Muscle layer of colon (tissue), 2 donors: ENCODE results near the gene PCSK6.
A peak's percentile ranks its signal among the peaks of the same experiment; 100 is the strongest.
"Not testable (repeated sequence)": the region's sequence is repeated elsewhere in the genome, so short reads cannot be mapped to it uniquely, and the experiment has no call there.

Experiments used
- H3K27ac ChIP-seq: one replicate; pipeline ENCODE4 v1.7.0; 2013; ENCODE audit warnings: low read depth, mild to moderate bottlenecking, low read length, moderate library complexity
- H3K27me3 ChIP-seq, 2 donors: one replicate each; pipeline ENCODE4 v1.7.0; 2013; ENCODE audit warnings: low read length in 2 of 2, mild to moderate bottlenecking in 2 of 2; ENCODE audit not compliant: insufficient read depth in 2 of 2, control insufficient read depth in 1 of 2
- H3K36me3 ChIP-seq: one replicate; pipeline ENCODE4 v1.7.0; 2013; ENCODE audit warnings: mild to moderate bottlenecking, low read length; ENCODE audit not compliant: insufficient read depth
- H3K4me1 ChIP-seq: one replicate; pipeline ENCODE4 v1.7.0; 2013; ENCODE audit warnings: mild to moderate bottlenecking, low read length; ENCODE audit not compliant: insufficient read depth
- H3K4me3 ChIP-seq, 2 donors: one replicate each; pipeline ENCODE4 v1.7.0; 2013; ENCODE audit warnings: low read length in 2 of 2, low read depth in 1 of 2, mild to moderate bottlenecking in 1 of 2, moderate library complexity in 1 of 2
- H3K9ac ChIP-seq: one replicate; pipeline ENCODE4 v1.7.0; 2013; ENCODE audit warnings: low read length
- H3K9me3 ChIP-seq: one replicate; pipeline ENCODE4 v1.7.0; 2013; ENCODE audit warnings: mild to moderate bottlenecking, low read length
- donor health status: abdominal sarcoma.
- donor health status: Adenocarcinoma of cecum.

The PCSK6 gene

DNA sequence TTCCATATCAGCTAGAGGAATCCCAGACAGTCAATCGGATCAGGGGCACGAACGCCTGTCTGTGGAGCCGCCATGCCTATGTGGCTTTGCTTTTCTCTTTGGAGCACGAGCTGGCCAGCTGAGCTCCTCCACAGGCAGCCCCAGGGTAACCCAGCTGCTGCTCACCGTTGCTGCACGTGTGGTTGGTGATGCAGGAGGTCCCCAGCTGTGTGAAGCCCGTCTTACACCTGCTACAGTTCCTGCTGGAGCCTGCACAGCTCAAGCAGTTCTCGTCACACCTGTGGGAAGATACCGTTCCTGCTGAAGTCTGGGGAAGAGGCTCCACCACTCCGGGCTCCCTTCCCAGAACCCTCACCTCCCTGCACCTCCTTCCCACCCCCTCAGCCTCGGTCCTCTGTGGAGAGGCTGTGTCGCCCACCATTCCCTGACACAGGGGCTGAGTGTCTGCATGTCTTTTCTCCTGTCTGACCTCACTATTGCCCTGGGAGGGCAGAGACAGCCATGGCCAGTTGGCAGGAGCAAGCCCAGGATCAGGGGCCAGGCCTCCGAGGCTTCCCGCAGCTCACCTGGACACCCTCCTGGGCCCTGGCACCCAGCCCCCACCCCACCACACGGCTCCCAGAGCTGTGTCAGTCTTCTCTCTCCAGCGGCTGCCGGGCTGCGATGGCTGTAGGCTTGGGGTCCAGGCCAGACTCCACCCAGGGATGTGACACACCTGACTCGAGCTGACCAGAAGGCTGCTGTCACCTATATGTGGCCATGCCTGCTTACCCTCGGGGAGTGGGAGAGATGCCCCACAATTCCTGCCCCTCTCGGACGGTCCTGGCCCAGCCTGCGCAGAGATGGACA lies 182.2 kb downstream of the PCSK6 start:
- H3K4me1 ChIP-seq: no peaks in the 10 kb centered on the region
- no peak overlapping the region for H3K27ac ChIP-seq
- no peaks in the 10 kb centered on the region for H3K9me3 ChIP-seq
- H3K4me3 ChIP-seq: no peak overlapping the region
- H3K36me3 ChIP-seq: no peaks in the 10 kb centered on the region
- H3K9ac ChIP-seq: no peak overlapping the region
- no peaks in the 10 kb centered on the region for H3K27me3 ChIP-seq

GRCh38 chr15:101306341-101307047 lies 183.0 kb downstream of the PCSK6 start:
- H3K27ac ChIP-seq: no peak overlapping the region
- no peaks in the 10 kb centered on the region for H3K27me3 ChIP-seq
- no peaks in the 10 kb centered on the region for H3K36me3 ChIP-seq
- H3K4me3 ChIP-seq: no peak overlapping the region
- H3K4me1 ChIP-seq: no peaks in the 10 kb centered on the region
- no peak overlapping the region for H3K9ac ChIP-seq
- no peaks in the 10 kb centered on the region for H3K9me3 ChIP-seq

DNA sequence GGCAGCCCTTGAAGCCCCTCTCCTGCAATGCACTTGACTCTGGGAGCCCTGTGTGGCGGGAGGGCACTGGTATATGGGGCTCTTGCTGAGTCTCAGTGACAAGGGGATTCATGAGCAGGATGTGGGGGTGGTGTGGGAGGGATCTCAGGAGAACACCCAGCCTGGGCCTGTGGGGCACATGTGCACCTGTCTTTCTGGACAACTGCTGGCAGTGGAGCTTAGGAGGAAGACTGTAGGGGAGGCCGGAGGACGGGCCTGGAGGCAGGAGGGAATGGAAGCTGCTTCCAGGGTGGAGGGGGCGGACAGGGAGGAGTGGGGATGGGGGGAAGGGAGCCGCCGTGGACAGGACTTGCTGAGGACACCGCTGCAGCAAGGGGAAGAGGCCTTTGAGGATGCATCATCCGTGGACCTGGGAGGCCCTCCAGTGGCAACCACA lies 183.7 kb downstream of the PCSK6 start:
- Histone ChIP-seq H3K4me1 (no peaks in the 10 kb centered on the region), H3K36me3 (no peaks in the 10 kb centered on the region), H3K27me3 (no peaks in the 10 kb centered on the region), H3K9me3 (no peaks in the 10 kb centered on the region), H3K27ac (no peak overlapping the region), H3K4me3 (no peak overlapping the region), H3K9ac (no peak overlapping the region)

- Histone ChIP-seq H3K4me1 (no peaks in the 10 kb centered on the region), H3K4me3 (no peak overlapping the region), H3K27me3 (no peaks in the 10 kb centered on the region), H3K9me3 (no peaks in the 10 kb centered on the region), H3K9ac (no peak overlapping the region), H3K36me3 (no peaks in the 10 kb centered on the region), H3K27ac (no peak overlapping the region)
Observed at GRCh38 chr15:101303408-101303807, 186.1 kb downstream of the PCSK6 start.

GRCh38 chr15:101296418-101297405 lies 192.8 kb downstream of the PCSK6 start:
- peak overlapping the region in 1 of 2 donors; percentile 89 for H3K4me3 ChIP-seq
- H3K9ac ChIP-seq: no peak overlapping the region
- H3K27ac ChIP-seq: no peak overlapping the region

DNA sequence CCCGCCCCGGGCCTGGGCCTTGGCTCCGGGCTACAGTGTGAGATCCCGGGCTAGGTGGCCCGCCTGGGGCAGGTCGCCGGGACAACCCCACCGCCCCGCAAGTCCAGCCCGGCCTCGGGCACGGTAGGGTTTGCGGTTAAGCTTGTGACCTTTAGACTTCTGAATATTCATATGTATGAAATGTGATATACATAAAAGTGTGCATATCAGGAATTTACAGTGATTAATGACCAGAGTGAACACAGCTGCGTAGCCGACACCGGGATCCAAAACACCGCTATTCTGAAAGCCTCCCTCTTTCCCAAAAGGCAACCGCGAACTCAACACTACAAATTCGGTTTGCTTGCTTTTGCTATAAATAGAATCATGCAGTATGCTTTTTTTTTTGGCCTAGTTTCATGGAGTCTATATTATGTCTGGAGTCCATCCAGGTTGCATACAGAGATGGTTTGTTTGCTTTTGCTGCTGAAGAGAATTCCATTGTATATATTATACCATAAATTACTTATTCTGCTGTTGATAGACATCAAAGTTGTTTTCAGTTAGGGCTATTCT lies 193.8 kb downstream of the PCSK6 start:
- Histone ChIP-seq H3K27ac (peak overlapping the region; percentile 92), H3K4me1 (peaks cover 26% of the 10 kb centered on the region), H3K9ac (peak overlapping the region; percentile 50)

More at GRCh38 chr15:101296418-101297405, 192.8 kb downstream of the PCSK6 start:
- no peaks in the 10 kb centered on the region for H3K36me3 ChIP-seq
- H3K4me1 ChIP-seq: peaks cover 26% of the 10 kb centered on the region
- H3K27me3 ChIP-seq: no peaks in the 10 kb centered on the region
- no peaks in the 10 kb centered on the region for H3K9me3 ChIP-seq

DNA sequence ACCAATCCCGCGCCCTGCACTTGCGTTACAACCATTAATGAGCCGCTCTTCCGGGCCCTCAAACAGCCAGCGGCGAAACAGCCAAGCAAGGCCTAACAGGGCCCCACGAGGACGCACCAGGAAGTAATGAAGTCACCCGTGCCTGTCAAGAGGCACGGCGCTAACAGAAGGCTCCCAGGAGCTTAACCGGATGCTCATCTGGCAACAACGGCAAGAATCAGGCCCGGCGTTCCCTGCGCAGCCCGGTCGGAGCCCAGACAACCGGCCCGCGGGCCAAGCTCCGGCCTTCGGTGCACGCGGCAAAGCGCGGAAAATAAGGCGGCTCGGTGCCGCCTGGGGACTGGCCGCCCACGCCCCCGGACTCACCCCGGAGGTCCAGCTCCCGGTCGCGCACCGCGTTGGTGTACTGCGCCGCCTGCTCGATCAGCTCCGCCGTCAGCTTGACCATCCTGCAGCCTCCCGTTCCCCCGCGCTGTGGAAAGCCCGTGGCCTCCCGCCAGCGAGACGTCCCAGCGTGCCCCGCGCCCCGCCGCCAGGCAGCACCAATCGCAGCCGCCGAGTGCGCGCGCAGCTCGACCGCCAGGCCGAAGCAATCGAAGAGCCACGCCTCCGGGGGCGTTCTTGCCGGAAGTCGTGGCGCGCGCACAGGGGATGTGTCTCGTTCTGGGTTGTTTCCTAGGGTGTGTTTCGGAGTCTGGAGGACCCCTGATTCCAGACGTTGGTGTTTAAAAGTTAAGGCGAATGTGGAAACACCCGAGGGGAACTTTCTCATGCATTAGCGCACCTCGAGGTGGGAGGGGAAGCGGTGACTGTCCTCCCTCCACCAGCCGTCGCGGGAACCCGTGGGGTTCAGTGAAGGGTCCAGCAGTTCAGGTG lies 194.5 kb downstream of the PCSK6 start, which contains the start of gene SNRPA1:
SNRPA1 (minus strand) TSS at position 518 of the 876 bp plus-strand sequence; CDS start at position 448, 70 bp downstream.
- H3K36me3 ChIP-seq: no peaks in the 10 kb centered on the region
- no peaks in the 10 kb centered on the region for H3K27me3 ChIP-seq
- peaks cover 26% of the 10 kb centered on the region for H3K4me1 ChIP-seq
- peak within 1 kb of the TSS; percentile 92 for H3K27ac ChIP-seq
- H3K9ac ChIP-seq: peak within 1 kb of the TSS; percentile 89
- H3K4me3 ChIP-seq: peak within 1 kb of the TSS; percentile 85 to 89
- H3K9me3 ChIP-seq: no peaks in the 10 kb centered on the region

More for the DNA sequence above, 193.8 kb downstream of the PCSK6 start:
- H3K27me3 ChIP-seq: no peaks in the 10 kb centered on the region
- H3K4me3 ChIP-seq: peak overlapping the region; percentile 85 to 89
- H3K9me3 ChIP-seq: no peaks in the 10 kb centered on the region
- H3K36me3 ChIP-seq: no peaks in the 10 kb centered on the region

DNA sequence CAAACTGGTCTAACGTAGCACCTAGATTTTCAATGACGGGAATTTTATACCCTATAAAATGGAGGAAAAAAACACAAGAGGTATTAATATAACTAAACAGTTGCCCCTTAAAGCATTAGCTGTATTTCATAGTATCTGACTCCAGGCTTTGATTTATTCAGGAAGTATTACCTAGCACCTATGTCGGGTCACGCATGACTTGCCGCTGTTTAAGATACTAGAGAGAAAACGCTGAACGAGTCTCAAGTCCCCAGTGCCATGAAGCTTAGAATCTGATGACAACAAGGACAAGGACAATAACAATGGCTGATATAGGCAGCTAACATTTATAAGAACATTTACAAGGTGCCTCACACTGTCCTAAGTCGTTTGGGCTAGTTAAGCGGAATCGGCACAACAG lies 196.4 kb downstream of the PCSK6 start:
- H3K36me3 ChIP-seq: no peaks in the 10 kb centered on the region
- no peaks in the 10 kb centered on the region for H3K27me3 ChIP-seq
- no peaks in the 10 kb centered on the region for H3K9me3 ChIP-seq
- no peak overlapping the region for H3K27ac ChIP-seq
- peaks cover 26% of the 10 kb centered on the region for H3K4me1 ChIP-seq
- H3K9ac ChIP-seq: peak overlapping the region; percentile 34
- H3K4me3 ChIP-seq: peak overlapping the region in 1 of 2 donors; percentile 89

DNA sequence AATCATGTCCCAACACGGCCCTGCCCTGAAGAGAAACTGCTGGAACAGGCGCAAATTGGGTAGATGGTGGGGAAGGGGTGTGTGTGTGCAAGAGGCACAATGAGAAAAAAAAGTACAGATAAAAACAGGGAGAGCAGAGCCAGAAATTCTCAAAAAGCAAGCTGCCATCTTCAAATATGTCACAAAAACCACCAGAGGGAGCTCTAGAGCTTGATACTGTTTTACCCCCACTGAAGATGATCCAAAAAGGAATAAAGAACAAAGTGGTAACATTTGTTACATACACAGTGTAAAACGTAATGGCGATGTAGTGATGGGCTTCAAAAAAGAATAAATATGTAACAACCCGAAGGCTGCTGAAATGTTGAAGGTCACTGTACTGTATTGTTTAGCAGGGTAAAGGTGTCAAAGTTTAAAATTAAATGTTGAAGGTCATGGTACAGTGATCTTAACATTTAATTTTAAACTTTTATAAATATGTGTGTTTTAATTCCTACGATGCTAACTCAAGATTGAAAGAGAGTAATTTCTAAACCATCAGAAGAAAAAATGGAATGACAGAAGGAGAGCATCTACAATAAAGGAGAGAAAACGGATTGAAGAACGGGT lies 200.5 kb downstream of the PCSK6 start:
- no peaks in the 10 kb centered on the region for H3K9me3 ChIP-seq
- H3K4me1 ChIP-seq: peaks cover 18% of the 10 kb centered on the region
- H3K27me3 ChIP-seq: no peaks in the 10 kb centered on the region
- no peak overlapping the region for H3K9ac ChIP-seq
- H3K27ac ChIP-seq: no peak overlapping the region
- H3K36me3 ChIP-seq: peaks cover 34% of the 10 kb centered on the region
- H3K4me3 ChIP-seq: no peak overlapping the region

DNA sequence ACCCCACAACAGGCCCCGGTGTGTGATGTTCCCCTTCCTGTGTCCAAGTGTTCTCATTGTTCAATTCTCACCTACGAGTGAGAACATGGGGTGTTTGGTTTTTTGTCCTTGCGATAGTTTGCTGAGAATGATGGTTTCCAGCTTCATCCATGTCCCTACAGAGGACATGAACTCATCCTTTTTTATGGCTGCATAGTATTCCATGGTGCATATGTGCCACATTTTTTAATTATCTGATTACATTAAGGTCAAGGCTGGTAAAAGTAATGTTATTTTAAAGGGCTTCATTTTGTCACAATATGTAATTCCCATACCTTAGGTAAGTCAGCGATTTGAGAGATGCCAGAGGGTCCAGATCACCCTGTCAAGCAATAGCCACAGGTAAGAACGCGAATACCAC lies 202.2 kb downstream of the PCSK6 start:
- H3K4me1 ChIP-seq, H3K4me3 ChIP-seq, H3K9me3 ChIP-seq, H3K9ac ChIP-seq, H3K27ac ChIP-seq, H3K27me3 ChIP-seq: not testable (repeated sequence)
- H3K36me3 ChIP-seq: peaks cover 44% of the 10 kb centered on the region
